A549 (cell line): Measurements from ENCODE around the gene ZNF597.
A peak's percentile ranks its signal among the peaks of the same experiment; 100 is the strongest.

Experiments used
- FOSB ChIP-seq: fragments of 250-450 bp; sonication (Bioruptor Pico); IDR thresholded peaks from 2 replicates; pipeline ENCODE4 v1.5.0; 2020; ENCODE audit warnings: mild to moderate bottlenecking, moderate library complexity
- JUN ChIP-seq, 2 experiments: fragments of >200 bp; sonication (Bioruptor Twin); formaldehyde crosslinking; IDR thresholded peaks; 2 replicates in 1 of 2; 3 replicates in 1 of 2; pipeline ENCODE4 v1.6.1; 2016 to 2017
- JUNB ChIP-seq: fragments of >200 bp; sonication (Bioruptor Twin); formaldehyde crosslinking; IDR thresholded peaks from 2 replicates; pipeline ENCODE4 v1.6.1; 2016
- MYC ChIP-seq: IDR thresholded peaks from 2 replicates; pipeline ENCODE4 v1.6.1; 2012; ENCODE audit warnings: mild to moderate bottlenecking, inconsistent platforms, low read length, improper control_type of control experiment, borderline replicate concordance
- RCOR1 ChIP-seq: fragments of 150-350 bp; IDR thresholded peaks from 2 replicates; pipeline ENCODE4 v1.6.1; 2014; ENCODE audit warnings: antibody characterized with exemption, low read length, low read depth
- RFX5 ChIP-seq: fragments of 450-650 bp; IDR thresholded peaks from 2 replicates; pipeline ENCODE4 v1.7.1; 2014; ENCODE audit warnings: antibody characterized with exemption, mild to moderate bottlenecking, moderate library complexity
- RNF2 ChIP-seq: fragments of 200-600 bp; sonication (generic); IDR thresholded peaks from 2 replicates; pipeline ENCODE4 v1.6.1; 2016; ENCODE audit warnings: low read depth, mild to moderate bottlenecking, antibody characterized with exemption, moderate library complexity, borderline replicate concordance
- SREBF2 ChIP-seq: fragments of 450-650 bp; IDR thresholded peaks from 2 replicates; pipeline ENCODE4 v1.6.1; 2014; ENCODE audit warnings: mild to moderate bottlenecking, moderate library complexity
- TP53 ChIP-seq: fragments of 250-450 bp; sonication (Bioruptor Pico); IDR thresholded peaks from 2 replicates; pipeline ENCODE4 v1.5.0; 2021; ENCODE audit warnings: mild to moderate bottlenecking, moderate library complexity
- TF ChIP-seq, protein P1 (sequence below): fragments of >200 bp; sonication (Bioruptor Twin); formaldehyde crosslinking; IDR thresholded peaks from 3 replicates; pipeline ENCODE4 v1.5.1; 2016
- TF ChIP-seq, protein P2 (sequence below): fragments of 450-650 bp; IDR thresholded peaks from 2 replicates; pipeline ENCODE4 v1.6.1; 2014; ENCODE audit warnings: antibody characterized with exemption
- TF ChIP-seq, protein P3 (sequence below): IDR thresholded peaks from 2 replicates; pipeline ENCODE4 v1.6.1; 2012; ENCODE audit warnings: low read depth, borderline replicate concordance
- TF ChIP-seq, protein P4 (sequence below): fragments of 200-600 bp; sonication (generic); IDR thresholded peaks from 2 replicates; pipeline ENCODE4 v1.6.1; 2016; ENCODE audit warnings: antibody characterized with exemption, mild to moderate bottlenecking, moderate library complexity

DNA sequence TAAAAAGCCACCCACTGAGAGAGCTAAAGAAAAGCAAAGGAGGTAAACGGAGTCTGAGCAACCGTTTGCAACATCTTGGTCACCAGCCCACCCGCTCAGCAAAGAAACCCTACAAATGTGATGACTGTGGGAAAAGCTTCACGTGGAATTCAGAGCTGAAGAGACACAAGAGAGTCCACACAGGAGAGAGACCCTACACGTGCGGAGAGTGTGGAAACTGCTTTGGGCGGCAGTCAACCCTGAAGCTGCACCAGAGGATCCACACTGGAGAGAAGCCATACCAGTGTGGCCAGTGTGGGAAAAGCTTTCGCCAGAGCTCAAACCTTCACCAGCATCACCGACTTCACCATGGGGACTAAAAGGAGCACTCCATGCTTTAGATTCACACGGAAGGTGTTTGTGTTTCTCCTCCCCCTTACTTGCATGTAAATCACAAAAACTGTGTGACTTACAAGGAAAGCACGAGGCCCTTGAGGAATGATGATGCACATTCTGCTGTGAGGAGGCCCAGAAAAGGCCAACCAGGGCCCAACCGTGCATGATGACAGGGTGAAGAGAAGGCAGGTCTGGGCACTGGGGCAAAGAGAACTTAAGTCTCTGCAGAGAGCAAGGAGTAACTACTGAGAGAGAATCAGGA, 34.6 kb downstream of the ZNF597 start:
- TF ChIP-seq JUNB (no peak), MYC (no peak), TP53 (CRISPR knock-in tag) (no peak), RFX5 (no peak), RCOR1 (no peak), JUN (IDR thresholded peaks at IDR 0.05) (0 out of 5 replicates have a peak, but pooled peaks of 1 of the 2 experiments have one; percentile 24), RNF2 (no peak), SREBF2 (no peak), FOSB (CRISPR knock-in tag) (no peak)
- TF ChIP-seq, protein P1, sequence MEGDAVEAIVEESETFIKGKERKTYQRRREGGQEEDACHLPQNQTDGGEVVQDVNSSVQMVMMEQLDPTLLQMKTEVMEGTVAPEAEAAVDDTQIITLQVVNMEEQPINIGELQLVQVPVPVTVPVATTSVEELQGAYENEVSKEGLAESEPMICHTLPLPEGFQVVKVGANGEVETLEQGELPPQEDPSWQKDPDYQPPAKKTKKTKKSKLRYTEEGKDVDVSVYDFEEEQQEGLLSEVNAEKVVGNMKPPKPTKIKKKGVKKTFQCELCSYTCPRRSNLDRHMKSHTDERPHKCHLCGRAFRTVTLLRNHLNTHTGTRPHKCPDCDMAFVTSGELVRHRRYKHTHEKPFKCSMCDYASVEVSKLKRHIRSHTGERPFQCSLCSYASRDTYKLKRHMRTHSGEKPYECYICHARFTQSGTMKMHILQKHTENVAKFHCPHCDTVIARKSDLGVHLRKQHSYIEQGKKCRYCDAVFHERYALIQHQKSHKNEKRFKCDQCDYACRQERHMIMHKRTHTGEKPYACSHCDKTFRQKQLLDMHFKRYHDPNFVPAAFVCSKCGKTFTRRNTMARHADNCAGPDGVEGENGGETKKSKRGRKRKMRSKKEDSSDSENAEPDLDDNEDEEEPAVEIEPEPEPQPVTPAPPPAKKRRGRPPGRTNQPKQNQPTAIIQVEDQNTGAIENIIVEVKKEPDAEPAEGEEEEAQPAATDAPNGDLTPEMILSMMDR, result no peak
- TF ChIP-seq, protein P2, sequence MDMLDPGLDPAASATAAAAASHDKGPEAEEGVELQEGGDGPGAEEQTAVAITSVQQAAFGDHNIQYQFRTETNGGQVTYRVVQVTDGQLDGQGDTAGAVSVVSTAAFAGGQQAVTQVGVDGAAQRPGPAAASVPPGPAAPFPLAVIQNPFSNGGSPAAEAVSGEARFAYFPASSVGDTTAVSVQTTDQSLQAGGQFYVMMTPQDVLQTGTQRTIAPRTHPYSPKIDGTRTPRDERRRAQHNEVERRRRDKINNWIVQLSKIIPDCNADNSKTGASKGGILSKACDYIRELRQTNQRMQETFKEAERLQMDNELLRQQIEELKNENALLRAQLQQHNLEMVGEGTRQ, result no peak
- TF ChIP-seq, protein P3, sequence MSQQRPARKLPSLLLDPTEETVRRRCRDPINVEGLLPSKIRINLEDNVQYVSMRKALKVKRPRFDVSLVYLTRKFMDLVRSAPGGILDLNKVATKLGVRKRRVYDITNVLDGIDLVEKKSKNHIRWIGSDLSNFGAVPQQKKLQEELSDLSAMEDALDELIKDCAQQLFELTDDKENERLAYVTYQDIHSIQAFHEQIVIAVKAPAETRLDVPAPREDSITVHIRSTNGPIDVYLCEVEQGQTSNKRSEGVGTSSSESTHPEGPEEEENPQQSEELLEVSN, result no peak
- TF ChIP-seq, protein P4, sequence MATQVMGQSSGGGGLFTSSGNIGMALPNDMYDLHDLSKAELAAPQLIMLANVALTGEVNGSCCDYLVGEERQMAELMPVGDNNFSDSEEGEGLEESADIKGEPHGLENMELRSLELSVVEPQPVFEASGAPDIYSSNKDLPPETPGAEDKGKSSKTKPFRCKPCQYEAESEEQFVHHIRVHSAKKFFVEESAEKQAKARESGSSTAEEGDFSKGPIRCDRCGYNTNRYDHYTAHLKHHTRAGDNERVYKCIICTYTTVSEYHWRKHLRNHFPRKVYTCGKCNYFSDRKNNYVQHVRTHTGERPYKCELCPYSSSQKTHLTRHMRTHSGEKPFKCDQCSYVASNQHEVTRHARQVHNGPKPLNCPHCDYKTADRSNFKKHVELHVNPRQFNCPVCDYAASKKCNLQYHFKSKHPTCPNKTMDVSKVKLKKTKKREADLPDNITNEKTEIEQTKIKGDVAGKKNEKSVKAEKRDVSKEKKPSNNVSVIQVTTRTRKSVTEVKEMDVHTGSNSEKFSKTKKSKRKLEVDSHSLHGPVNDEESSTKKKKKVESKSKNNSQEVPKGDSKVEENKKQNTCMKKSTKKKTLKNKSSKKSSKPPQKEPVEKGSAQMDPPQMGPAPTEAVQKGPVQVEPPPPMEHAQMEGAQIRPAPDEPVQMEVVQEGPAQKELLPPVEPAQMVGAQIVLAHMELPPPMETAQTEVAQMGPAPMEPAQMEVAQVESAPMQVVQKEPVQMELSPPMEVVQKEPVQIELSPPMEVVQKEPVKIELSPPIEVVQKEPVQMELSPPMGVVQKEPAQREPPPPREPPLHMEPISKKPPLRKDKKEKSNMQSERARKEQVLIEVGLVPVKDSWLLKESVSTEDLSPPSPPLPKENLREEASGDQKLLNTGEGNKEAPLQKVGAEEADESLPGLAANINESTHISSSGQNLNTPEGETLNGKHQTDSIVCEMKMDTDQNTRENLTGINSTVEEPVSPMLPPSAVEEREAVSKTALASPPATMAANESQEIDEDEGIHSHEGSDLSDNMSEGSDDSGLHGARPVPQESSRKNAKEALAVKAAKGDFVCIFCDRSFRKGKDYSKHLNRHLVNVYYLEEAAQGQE, result no peak
